Measurements from ENCODE around the gene NTRK2. TPM values are rescaled to one million over a fixed set of nuclear protein-coding genes. Genes with fewer than 3 reads are reported as not detected.

Gene NTRK2
- total and polyA plus RNA-seq, 10 of the 15 experiments (the other 5 are each of a cell fraction or from before 2014, with no cell fraction given), result 0.42 to 4.6 (median 0.65) TPM

GRCh38 chr9:84750152-84750865, 80.8 kb downstream of the NTRK2 start:
- TF ChIP-seq IKZF2 (IDR thresholded peaks at IDR 0.05), result no peak
- peak; percentile 68 for TF ChIP-seq RUNX3 (IDR thresholded peaks at IDR 0.05; ENCODE audit: low read length)
- TF ChIP-seq ZBTB40 (IDR thresholded peaks at IDR 0.05; ENCODE audit: borderline replicate concordance), result peak; percentile 90
- TF ChIP-seq RAD51 (IDR thresholded peaks at IDR 0.05), result 0 out of 2 replicates have a peak, but pooled peaks have one; percentile 17
- POLR2A ChIA-PET, result interaction anchor here (0.7 to 1.9 kb wide), 2 partner anchors 9 to 13 kb away, joined by 3 to 9 read pairs; no protein-coding TSS in a partner anchor
- Histone ChIP-seq H3K79me2 (ENCODE audit: control insufficient read depth, insufficient read depth, low read length) (no peaks in the 10 kb centered on the region), H3K4me3 (no peak overlapping the region), H3K27ac (ENCODE audit: control insufficient read depth, insufficient read depth) (peak overlapping the region; percentile 45), H2AFZ (ENCODE audit: control insufficient read depth, low read depth, low read length) (no peak overlapping the region), H4K20me1 (ENCODE audit: control insufficient read depth, insufficient read depth) (no peaks in the 10 kb centered on the region), H3K36me3 (ENCODE audit: control insufficient read depth in 2 of 2, insufficient read depth in 2 of 2, low read length in 1 of 2) (no peaks in the 10 kb centered on the region), H3K9ac (ENCODE audit: control insufficient read depth, insufficient read depth, low read length) (0 out of 2 replicates have a peak overlapping the region, but pooled peaks have one; percentile 12), H3K4me2 (ENCODE audit: control insufficient read depth, insufficient read depth) (no peak overlapping the region; the same call in 1 of the 2 replicates), H3K4me1 (ENCODE audit: control insufficient read depth, insufficient read depth, low read length) (peaks cover 50% of the 10 kb centered on the region), H3K9me3 (replicated peaks; ENCODE audit: control insufficient read depth, insufficient read depth, low read length) (no peaks in the 10 kb centered on the region), H3K27me3 (replicated peaks in 1 of 2; ENCODE audit: control insufficient read depth in 2 of 2, insufficient read depth in 2 of 2, low read length in 1 of 2) (no peaks in the 10 kb centered on the region)
- no peak for FAIRE-seq
- intact Hi-C loops (cut with micrococcal nuclease; ENCODE audit: unreplicated experiment) (loop anchor here (10.0 kb wide), 1 partner anchor 456 kb away; no protein-coding TSS in a partner anchor), in situ Hi-C loops (cut with MboI) (loop anchor here (10.0 to 25.0 kb wide), 2 partner anchors 46 to 763 kb away; partner anchors contain the start of genes HNRNPK and RMI1)
- RAD21 ChIA-PET (ENCODE audit: unreplicated experiment), result interaction anchor here (2.0 to 2.6 kb wide), 4 partner anchors 9 to 30 kb away, joined by 4 to 16 read pairs (median 11); no protein-coding TSS in a partner anchor
- 73% methylated on average over 5 of the region's 5 CpGs for WGBS (ENCODE audit: insufficient coverage, insufficient replicate concordance, low lambda C conversion rate, missing lambda C conversion rate)
- no peak for ATAC-seq
- no peak for DNase-seq (ENCODE audit: low read depth, low spot score)
- BruUV-seq (replicated peaks), result no TSS peak
- SMC1A ChIA-PET (ENCODE audit: uncharacterized antibody, unreplicated experiment), result interaction anchor here (0.8 to 15.0 kb wide), 11 partner anchors 7 to 991 kb away, joined by 3 to 204 read pairs (median 11); no protein-coding TSS in a partner anchor
- CTCF ChIA-PET, result interaction anchor here (0.8 to 14.7 kb wide), 5 partner anchors 9 to 52 kb away, joined by 3 to 177 read pairs (median 4); no protein-coding TSS in a partner anchor
